Ishikawa (cell line): ENCODE results near the gene CYB5R4.

Experiments
- CEBPB ChIP-seq: IDR thresholded peaks from 2 replicates; pipeline ENCODE4 v1.6.1; 2012
- CREB1 ChIP-seq: IDR thresholded peaks from 2 replicates; pipeline ENCODE4 v1.6.1; 2012; ENCODE audit warnings: low read depth
- EGR1 ChIP-seq: IDR thresholded peaks from 2 replicates; pipeline ENCODE4 v1.6.1; 2012
- EP300 ChIP-seq: IDR thresholded peaks from 2 replicates; pipeline ENCODE4 v1.6.1; 2012; ENCODE audit warnings: borderline replicate concordance
- FOXM1 ChIP-seq: IDR thresholded peaks from 2 replicates; pipeline ENCODE4 v1.6.1; 2012; ENCODE audit warnings: low read depth, borderline replicate concordance
- MAX ChIP-seq: IDR thresholded peaks from 2 replicates; pipeline ENCODE4 v1.6.1; 2012
- NFIC ChIP-seq: IDR thresholded peaks from 2 replicates; pipeline ENCODE4 v1.6.1; 2012
- RAD21 ChIP-seq: IDR thresholded peaks from 2 replicates; pipeline ENCODE4 v1.6.1; 2012; ENCODE audit warnings: low read depth
- REST ChIP-seq: IDR thresholded peaks from 2 replicates; pipeline ENCODE4 v1.6.1; 2012; ENCODE audit warnings: low read depth, mild to moderate bottlenecking
- TAF1 ChIP-seq: IDR thresholded peaks from 2 replicates; pipeline ENCODE4 v1.6.1; 2012; ENCODE audit warnings: low read depth, mild to moderate bottlenecking
- TCF12 ChIP-seq: IDR thresholded peaks from 2 replicates; pipeline ENCODE4 v1.6.1; 2012; ENCODE audit warnings: low read depth
- TEAD4 ChIP-seq: IDR thresholded peaks from 2 replicates; pipeline ENCODE4 v1.6.1; 2012
- YY1 ChIP-seq: IDR thresholded peaks from 2 replicates; pipeline ENCODE4 v1.6.1; 2012; ENCODE audit warnings: low read depth
- ZBTB7A ChIP-seq: IDR thresholded peaks from 2 replicates; pipeline ENCODE4 v1.6.1; 2012; ENCODE audit warnings: low read depth

GRCh38 chr6:83889621-83890020 is 30.1 kb downstream of the CYB5R4 start:
- no peak for TF ChIP-seq EGR1
- no peak for TF ChIP-seq REST
- no peak for TF ChIP-seq NFIC
- no peak for TF ChIP-seq CEBPB
- TF ChIP-seq EP300, result no peak
- no peak for TF ChIP-seq TCF12
- no peak for TF ChIP-seq RAD21
- TF ChIP-seq CREB1, result no peak
- TF ChIP-seq TEAD4, result no peak
- TF ChIP-seq YY1, result no peak
- TF ChIP-seq FOXM1, result no peak
- no peak for TF ChIP-seq MAX
- no peak for TF ChIP-seq TAF1
- TF ChIP-seq ZBTB7A, result no peak
